ENCODE measurements around the gene KCNJ15.
"Not testable (repeated sequence)": the region's sequence is repeated elsewhere in the genome, so short reads cannot be mapped to it uniquely, and the experiment has no call there.

Gene KCNJ15

DNA sequence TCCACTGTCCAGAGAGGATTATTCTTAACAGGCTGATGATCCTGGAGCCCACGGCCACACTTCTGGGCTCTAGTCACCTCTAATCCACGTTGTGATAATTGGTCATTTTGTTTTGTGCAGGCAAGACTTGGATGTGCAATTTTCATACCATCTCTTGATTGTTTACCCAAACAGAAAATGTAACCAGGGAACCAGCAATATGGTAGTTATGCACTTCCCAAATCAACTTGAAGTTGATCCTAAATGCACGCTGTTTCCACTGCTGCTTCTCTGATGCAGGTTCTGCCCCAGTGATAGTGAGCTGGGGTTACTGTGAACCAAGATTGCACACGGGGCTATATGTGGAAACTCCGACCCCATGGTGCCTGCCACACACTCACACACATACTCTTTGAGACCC is 14.7 kb upstream of the KCNJ15 start:
- no peak overlapping the region for H3K4me3 ChIP-seq (ENCODE audit: low read depth, low read length)
- no peaks in the 10 kb centered on the region for H3K9me3 ChIP-seq
- TF ChIP-seq, protein P1, sequence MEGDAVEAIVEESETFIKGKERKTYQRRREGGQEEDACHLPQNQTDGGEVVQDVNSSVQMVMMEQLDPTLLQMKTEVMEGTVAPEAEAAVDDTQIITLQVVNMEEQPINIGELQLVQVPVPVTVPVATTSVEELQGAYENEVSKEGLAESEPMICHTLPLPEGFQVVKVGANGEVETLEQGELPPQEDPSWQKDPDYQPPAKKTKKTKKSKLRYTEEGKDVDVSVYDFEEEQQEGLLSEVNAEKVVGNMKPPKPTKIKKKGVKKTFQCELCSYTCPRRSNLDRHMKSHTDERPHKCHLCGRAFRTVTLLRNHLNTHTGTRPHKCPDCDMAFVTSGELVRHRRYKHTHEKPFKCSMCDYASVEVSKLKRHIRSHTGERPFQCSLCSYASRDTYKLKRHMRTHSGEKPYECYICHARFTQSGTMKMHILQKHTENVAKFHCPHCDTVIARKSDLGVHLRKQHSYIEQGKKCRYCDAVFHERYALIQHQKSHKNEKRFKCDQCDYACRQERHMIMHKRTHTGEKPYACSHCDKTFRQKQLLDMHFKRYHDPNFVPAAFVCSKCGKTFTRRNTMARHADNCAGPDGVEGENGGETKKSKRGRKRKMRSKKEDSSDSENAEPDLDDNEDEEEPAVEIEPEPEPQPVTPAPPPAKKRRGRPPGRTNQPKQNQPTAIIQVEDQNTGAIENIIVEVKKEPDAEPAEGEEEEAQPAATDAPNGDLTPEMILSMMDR (IDR thresholded peaks at IDR 0.05; ENCODE audit: low read depth, low read length), result no peak
- H3K4me1 ChIP-seq, result no peaks in the 10 kb centered on the region
- H3K27me3 ChIP-seq, result no peaks in the 10 kb centered on the region
- no peak for DNase-seq
- H3K36me3 ChIP-seq, result no peaks in the 10 kb centered on the region

DNA sequence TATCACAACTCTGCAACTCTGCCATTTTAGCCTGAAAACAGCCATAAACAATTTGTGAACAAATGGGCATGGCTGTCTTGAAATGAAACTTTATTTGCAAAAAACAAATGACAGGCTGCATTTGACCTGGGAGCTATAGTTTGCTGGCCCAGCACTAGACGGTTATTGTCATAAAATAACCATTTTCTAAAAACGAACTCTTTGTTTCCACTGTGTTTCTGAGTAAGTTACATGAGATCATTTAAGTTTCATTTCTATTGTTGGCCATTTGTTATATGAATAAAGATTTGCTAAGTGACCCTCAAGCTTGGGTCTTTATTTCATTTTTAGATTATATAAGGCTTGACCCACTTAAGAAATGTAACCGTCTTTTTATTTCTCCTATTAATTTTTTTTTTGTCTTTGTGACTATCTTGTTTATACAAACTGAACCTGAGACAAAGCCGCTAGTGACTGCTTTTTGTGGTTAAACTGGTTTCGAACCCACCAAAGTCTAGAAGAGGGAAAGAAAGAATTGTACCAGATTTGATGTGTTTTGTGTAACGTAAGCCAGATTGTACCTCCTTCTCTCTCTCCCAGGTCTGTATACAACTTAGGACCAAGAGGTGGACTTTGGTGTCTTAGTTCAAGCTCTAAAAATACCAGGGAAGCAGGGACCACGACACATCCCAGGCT is 12.9 kb upstream of the KCNJ15 start:
- no peaks in the 10 kb centered on the region for H3K36me3 ChIP-seq
- no peaks in the 10 kb centered on the region for H3K9me3 ChIP-seq
- no peak for DNase-seq
- no peaks in the 10 kb centered on the region for H3K4me1 ChIP-seq
- H3K4me3 ChIP-seq (ENCODE audit: low read depth, low read length), result no peak overlapping the region
- no peaks in the 10 kb centered on the region for H3K27me3 ChIP-seq
- TF ChIP-seq, protein P1 (IDR thresholded peaks at IDR 0.05; ENCODE audit: low read depth, low read length), result no peak

DNA sequence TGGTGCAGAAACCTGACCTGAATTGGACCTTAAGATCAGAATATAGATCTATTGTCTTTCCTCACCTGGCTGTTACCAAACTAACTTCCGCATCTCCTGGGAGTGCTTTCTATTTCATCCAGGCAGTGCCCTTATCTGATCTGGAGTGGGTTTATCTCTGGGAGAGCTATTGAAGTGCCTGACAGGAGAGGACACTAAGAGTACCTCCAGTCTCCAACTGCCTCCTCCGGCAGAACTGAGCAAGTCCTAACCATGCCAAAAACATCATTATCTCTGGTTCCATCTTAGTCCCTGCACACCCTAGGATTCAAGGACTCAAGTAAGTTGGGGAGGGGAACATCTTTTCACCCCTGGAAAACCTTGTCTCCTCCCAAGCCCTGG is 12.4 kb upstream of the KCNJ15 start:
- Histone ChIP-seq H3K4me3 (ENCODE audit: low read depth, low read length) (no peak overlapping the region), H3K9me3 (no peaks in the 10 kb centered on the region), H3K4me1 (no peaks in the 10 kb centered on the region), H3K27me3 (no peaks in the 10 kb centered on the region), H3K36me3 (no peaks in the 10 kb centered on the region)
- DNase-seq, result no peak
- TF ChIP-seq, protein P1 (IDR thresholded peaks at IDR 0.05; ENCODE audit: low read depth, low read length), result no peak

DNA sequence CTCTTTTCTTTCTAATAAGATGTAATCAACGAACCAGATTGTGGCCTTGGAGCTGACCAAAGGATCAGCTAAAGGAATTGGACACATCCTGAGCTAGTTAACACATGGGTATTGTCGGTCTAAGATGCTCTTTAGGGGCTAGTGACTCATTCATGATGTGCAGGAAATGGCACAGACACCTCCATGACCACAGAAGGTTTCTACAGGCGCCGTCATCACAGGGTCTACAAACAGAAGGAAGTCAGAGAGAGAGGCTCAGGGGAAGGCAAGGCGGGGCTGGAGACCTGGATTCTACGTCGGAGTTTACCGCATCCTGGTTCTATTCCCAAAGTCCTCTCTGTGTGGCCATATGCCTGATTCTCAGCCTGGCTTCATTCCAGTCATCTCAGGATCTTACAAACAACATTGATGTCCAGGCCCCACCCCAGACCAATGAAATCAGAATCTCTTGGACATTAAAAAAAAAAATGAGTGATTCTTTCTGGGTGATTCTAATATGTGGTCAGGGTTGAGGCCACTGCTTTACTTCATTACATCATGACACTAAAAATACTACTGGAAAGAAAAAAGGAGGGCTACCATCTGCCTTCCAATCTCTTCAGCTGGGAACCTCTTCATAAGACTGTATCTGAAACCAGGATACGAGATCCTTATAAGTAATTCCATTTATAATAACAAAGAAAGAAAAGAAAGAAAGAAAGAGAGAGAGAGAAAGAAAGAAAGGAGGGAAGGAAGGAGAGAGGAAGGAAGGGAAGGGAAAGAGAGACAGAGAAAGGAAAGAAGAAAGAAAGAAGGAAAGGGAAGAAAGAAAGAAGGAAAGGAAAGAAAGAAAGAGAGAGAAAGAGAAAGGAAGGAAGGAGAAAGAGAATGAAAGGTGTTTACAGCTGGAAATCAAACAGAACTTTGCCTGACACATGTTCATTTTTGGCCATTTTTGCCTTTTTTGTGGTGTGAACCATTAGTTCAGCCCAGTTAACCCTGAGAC is 11.6 kb upstream of the KCNJ15 start:
- H3K36me3 ChIP-seq, result no peaks in the 10 kb centered on the region
- H3K27me3 ChIP-seq, result no peaks in the 10 kb centered on the region
- DNase-seq, result no peak
- no peaks in the 10 kb centered on the region for H3K9me3 ChIP-seq
- H3K4me1 ChIP-seq, result no peaks in the 10 kb centered on the region
- no peak overlapping the region for H3K4me3 ChIP-seq (ENCODE audit: low read depth, low read length)
- TF ChIP-seq, protein P1 (IDR thresholded peaks at IDR 0.05; ENCODE audit: low read depth, low read length), result no peak

DNA sequence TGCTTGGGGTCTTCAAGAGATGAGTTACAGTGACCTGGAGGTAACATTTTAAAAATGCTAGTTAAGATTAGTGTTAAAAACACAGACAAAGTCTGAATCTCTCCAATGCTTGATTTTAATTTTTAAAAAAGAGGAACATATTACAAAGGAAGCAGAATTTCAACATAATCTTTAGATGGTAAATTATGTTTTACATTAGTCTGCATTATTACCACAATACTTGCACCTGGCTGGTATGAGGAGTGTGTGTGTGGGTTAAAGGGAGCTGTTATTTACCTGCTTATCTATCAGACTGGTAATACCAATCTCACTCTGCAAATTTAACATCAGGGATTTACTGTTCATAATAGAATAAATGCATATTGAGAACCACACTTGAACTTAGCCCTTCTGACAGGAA is 10.3 kb upstream of the KCNJ15 start:
- H3K9me3 ChIP-seq, result no peaks in the 10 kb centered on the region
- DNase-seq, result no peak
- TF ChIP-seq, protein P1 (IDR thresholded peaks at IDR 0.05; ENCODE audit: low read depth, low read length), result no peak
- H3K27me3 ChIP-seq, result no peaks in the 10 kb centered on the region
- H3K4me1 ChIP-seq, result no peaks in the 10 kb centered on the region
- no peak overlapping the region for H3K4me3 ChIP-seq (ENCODE audit: low read depth, low read length)
- H3K36me3 ChIP-seq, result no peaks in the 10 kb centered on the region

DNA sequence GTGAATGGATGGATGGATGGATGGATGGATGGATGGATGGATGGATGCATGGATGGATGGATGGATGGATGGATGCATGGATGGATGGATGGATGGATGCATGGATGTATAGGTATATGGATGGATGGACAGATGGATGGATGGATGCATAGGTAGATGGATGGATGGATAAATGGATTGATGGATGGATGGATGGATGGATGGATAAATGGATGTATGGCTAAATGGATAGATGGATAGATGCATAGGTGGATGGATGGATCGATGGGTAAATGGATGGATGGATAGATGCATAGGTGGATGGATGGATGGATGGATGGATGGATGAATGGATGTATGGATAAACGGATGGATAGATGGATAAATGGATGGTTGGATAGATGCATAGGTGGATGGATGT is 9.7 kb upstream of the KCNJ15 start:
- H3K9me3 ChIP-seq; H3K27me3 ChIP-seq; H3K4me3 ChIP-seq (ENCODE audit: low read depth, low read length); DNase-seq; H3K4me1 ChIP-seq; H3K36me3 ChIP-seq: not testable (repeated sequence)

All from BE2C (cell line).